Muscle layer of colon (tissue), 2 donors: Measurements from ENCODE around the gene BNIP2.
A peak's percentile ranks its signal among the peaks of the same experiment; 100 is the strongest.
"Not testable (repeated sequence)": the region's sequence is repeated elsewhere in the genome, so short reads cannot be mapped to it uniquely, and the experiment has no call there.

Experiments
- H3K27ac ChIP-seq: one replicate; pipeline ENCODE4 v1.7.0; 2013; ENCODE audit warnings: low read depth, mild to moderate bottlenecking, low read length, moderate library complexity
- H3K27me3 ChIP-seq, 2 donors: one replicate each; pipeline ENCODE4 v1.7.0; 2013; ENCODE audit warnings: low read length in 2 of 2, mild to moderate bottlenecking in 2 of 2; ENCODE audit not compliant: insufficient read depth in 2 of 2, control insufficient read depth in 1 of 2
- H3K36me3 ChIP-seq: one replicate; pipeline ENCODE4 v1.7.0; 2013; ENCODE audit warnings: mild to moderate bottlenecking, low read length; ENCODE audit not compliant: insufficient read depth
- H3K4me1 ChIP-seq: one replicate; pipeline ENCODE4 v1.7.0; 2013; ENCODE audit warnings: mild to moderate bottlenecking, low read length; ENCODE audit not compliant: insufficient read depth
- H3K4me3 ChIP-seq, 2 donors: one replicate each; pipeline ENCODE4 v1.7.0; 2013; ENCODE audit warnings: low read length in 2 of 2, low read depth in 1 of 2, mild to moderate bottlenecking in 1 of 2, moderate library complexity in 1 of 2
- H3K9ac ChIP-seq: one replicate; pipeline ENCODE4 v1.7.0; 2013; ENCODE audit warnings: low read length
- H3K9me3 ChIP-seq: one replicate; pipeline ENCODE4 v1.7.0; 2013; ENCODE audit warnings: mild to moderate bottlenecking, low read length
- donor health status: abdominal sarcoma.
- donor health status: Adenocarcinoma of cecum.

Gene BNIP2

GRCh38 chr15:59656897-59657634, 32.1 kb downstream of the BNIP2 start, which contains the start of gene GTF2A2:
Gene GTF2A2, minus strand, starts transcription at chr15:59657515. Its CDS starts 5,238 bp downstream, at chr15:59652277.
- no peaks in the 10 kb centered on the region for H3K9me3 ChIP-seq
- H3K27ac ChIP-seq, result peak within 1 kb of the TSS; percentile 92
- peaks cover 19% of the 10 kb centered on the region for H3K4me1 ChIP-seq
- H3K4me3 ChIP-seq, result peak within 1 kb of the TSS; percentile 82 to 91
- H3K36me3 ChIP-seq, result peaks cover 7% of the 10 kb centered on the region
- H3K27me3 ChIP-seq, result no peaks in the 10 kb centered on the region
- H3K9ac ChIP-seq, result peak within 1 kb of the TSS; percentile 13

- no peak overlapping the region for H3K9ac ChIP-seq
- H3K36me3 ChIP-seq, result peaks cover 28% of the 10 kb centered on the region
- H3K27me3 ChIP-seq, result no peaks in the 10 kb centered on the region
- H3K4me3 ChIP-seq, result no peak overlapping the region
- H3K9me3 ChIP-seq, result no peaks in the 10 kb centered on the region
- peaks cover 15% of the 10 kb centered on the region for H3K4me1 ChIP-seq
- H3K27ac ChIP-seq, result no peak overlapping the region
Observed at GRCh38 chr15:59654046-59654445, 35.1 kb downstream of the BNIP2 start.

- H3K27me3 ChIP-seq, result no peaks in the 10 kb centered on the region
Observed at GRCh38 chr15:59649603-59650002, 39.5 kb downstream of the BNIP2 start.

GRCh38 chr15:59647085-59647484, 42.0 kb downstream of the BNIP2 start:
- H3K27ac ChIP-seq, result no peak overlapping the region
- no peaks in the 10 kb centered on the region for H3K27me3 ChIP-seq
- peaks cover 42% of the 10 kb centered on the region for H3K36me3 ChIP-seq
- no peaks in the 10 kb centered on the region for H3K4me1 ChIP-seq
- H3K9me3 ChIP-seq, result no peaks in the 10 kb centered on the region
- H3K4me3 ChIP-seq, result no peak overlapping the region
- no peak overlapping the region for H3K9ac ChIP-seq

More at GRCh38 chr15:59649603-59650002, 39.5 kb downstream of the BNIP2 start:
- H3K9me3 ChIP-seq, result no peaks in the 10 kb centered on the region
- H3K4me1 ChIP-seq, result no peaks in the 10 kb centered on the region
- H3K27ac ChIP-seq, result no peak overlapping the region
- H3K4me3 ChIP-seq, result no peak overlapping the region
- H3K36me3 ChIP-seq, result peaks cover 42% of the 10 kb centered on the region
- H3K9ac ChIP-seq, result no peak overlapping the region

- H3K36me3 ChIP-seq, result peaks cover 35% of the 10 kb centered on the region
Observed at GRCh38 chr15:59646277-59646676, 42.8 kb downstream of the BNIP2 start.

GRCh38 chr15:59645812-59646211, 43.3 kb downstream of the BNIP2 start:
- H3K4me3 ChIP-seq, H3K27ac ChIP-seq, H3K9ac ChIP-seq, H3K9me3 ChIP-seq, H3K27me3 ChIP-seq, H3K4me1 ChIP-seq: not testable (repeated sequence)
- peaks cover 32% of the 10 kb centered on the region for H3K36me3 ChIP-seq

More at GRCh38 chr15:59646277-59646676, 42.8 kb downstream of the BNIP2 start:
- Histone ChIP-seq H3K9me3 (no peaks in the 10 kb centered on the region), H3K9ac (no peak overlapping the region), H3K27ac (no peak overlapping the region), H3K4me3 (no peak overlapping the region), H3K4me1 (no peaks in the 10 kb centered on the region), H3K27me3 (no peaks in the 10 kb centered on the region)

GRCh38 chr15:59644756-59645155, 44.4 kb downstream of the BNIP2 start:
- peaks cover 22% of the 10 kb centered on the region for H3K36me3 ChIP-seq
- no peak overlapping the region for H3K9ac ChIP-seq
- no peak overlapping the region for H3K4me3 ChIP-seq
- no peaks in the 10 kb centered on the region for H3K9me3 ChIP-seq
- H3K27me3 ChIP-seq, result no peaks in the 10 kb centered on the region
- no peak overlapping the region for H3K27ac ChIP-seq
- H3K4me1 ChIP-seq, result no peaks in the 10 kb centered on the region

GRCh38 chr15:59642351-59642750, 46.8 kb downstream of the BNIP2 start:
- Histone ChIP-seq H3K4me3 (no peak overlapping the region), H3K27me3 (no peaks in the 10 kb centered on the region), H3K9ac (no peak overlapping the region), H3K27ac (no peak overlapping the region), H3K36me3 (peaks cover 17% of the 10 kb centered on the region), H3K9me3 (no peaks in the 10 kb centered on the region), H3K4me1 (no peaks in the 10 kb centered on the region)

- H3K9ac ChIP-seq, H3K4me1 ChIP-seq, H3K27me3 ChIP-seq, H3K4me3 ChIP-seq, H3K9me3 ChIP-seq, H3K36me3 ChIP-seq, H3K27ac ChIP-seq: not testable (repeated sequence)
Observed at GRCh38 chr15:59637507-59637906, 51.6 kb downstream of the BNIP2 start.

- Histone ChIP-seq H3K27ac (no peak overlapping the region), H3K9ac (no peak overlapping the region), H3K4me1 (no peaks in the 10 kb centered on the region), H3K9me3 (no peaks in the 10 kb centered on the region), H3K36me3 (no peaks in the 10 kb centered on the region), H3K27me3 (no peaks in the 10 kb centered on the region), H3K4me3 (no peak overlapping the region)
Observed at GRCh38 chr15:59636184-59636583, 52.9 kb downstream of the BNIP2 start.

GRCh38 chr15:59632714-59633113, 56.4 kb downstream of the BNIP2 start:
- Histone ChIP-seq H3K27ac (no peak overlapping the region), H3K27me3 (no peaks in the 10 kb centered on the region), H3K9me3 (no peaks in the 10 kb centered on the region), H3K4me1 (no peaks in the 10 kb centered on the region), H3K36me3 (no peaks in the 10 kb centered on the region), H3K9ac (no peak overlapping the region), H3K4me3 (no peak overlapping the region)

- Histone ChIP-seq H3K27me3 (no peaks in the 10 kb centered on the region), H3K36me3 (no peaks in the 10 kb centered on the region)
Observed at GRCh38 chr15:59622289-59622688, 66.8 kb downstream of the BNIP2 start.

More at GRCh38 chr15:59622289-59622688, 66.8 kb downstream of the BNIP2 start:
- H3K4me1 ChIP-seq, result no peaks in the 10 kb centered on the region
- H3K9ac ChIP-seq, result no peak overlapping the region
- no peaks in the 10 kb centered on the region for H3K9me3 ChIP-seq
- H3K27ac ChIP-seq, result no peak overlapping the region
- H3K4me3 ChIP-seq, result no peak overlapping the region
